HFFc6 (cell line): ENCODE data around the gene JUN. TPM values are rescaled to one million over a fixed set of nuclear protein-coding genes. Genes with fewer than 3 reads are reported as not detected.

Experiments
- DNase-seq: peaks from one replicate; pipeline ENCODE4 v3.0.0-alpha.2; 2018
- H3K27ac Mint-ChIP-seq: 2 replicates; pipeline ENCODE4 v1.8.0; 2020; ENCODE audit warnings: mild to moderate bottlenecking, mixed read lengths
- H3K27me3 Mint-ChIP-seq: 2 replicates; pipeline ENCODE4 v1.8.0; 2021; ENCODE audit warnings: mild to moderate bottlenecking, moderate library complexity, mixed read lengths; ENCODE audit not compliant: insufficient read depth
- H3K36me3 Mint-ChIP-seq: 2 replicates; pipeline ENCODE4 v1.8.0; 2021; ENCODE audit warnings: low read depth, mixed read lengths
- H3K4me1 Mint-ChIP-seq: 2 replicates; pipeline ENCODE4 v1.8.0; 2020; ENCODE audit warnings: low read depth, mixed read lengths
- H3K4me3 Mint-ChIP-seq: 2 replicates; pipeline ENCODE4 v1.8.0; 2020; ENCODE audit warnings: mild to moderate bottlenecking, moderate library complexity, mixed read lengths
- H3K9me3 Mint-ChIP-seq: 2 replicates; pipeline ENCODE4 v1.8.0; 2020; ENCODE audit warnings: mild to moderate bottlenecking, mixed read lengths
- total RNA-seq, 6 experiments: library from RNA; stranded (reverse); fragmentation: NEBNext Ultra II Directional; extraction: Animal tissue kit (Norgen Biotek cat#: 25700); gene quantifications; 2 replicates in 1 of 6; 3 replicates in 5 of 6; pipeline ENCODE4 v1.2.3, GENCODE V29; 2021
- TF ChIP-seq, protein P1 (sequence below): fragments of 200-600 bp; sonication (generic); IDR thresholded peaks from 2 replicates; pipeline ENCODE4 v1.5.0; 2021; ENCODE audit warnings: antibody characterized with exemption, mild to moderate bottlenecking

JUN gene
- total RNA-seq, 6 experiments from 2014 or later, result 80.5 to 91.1 (median 82.2) TPM

DNA sequence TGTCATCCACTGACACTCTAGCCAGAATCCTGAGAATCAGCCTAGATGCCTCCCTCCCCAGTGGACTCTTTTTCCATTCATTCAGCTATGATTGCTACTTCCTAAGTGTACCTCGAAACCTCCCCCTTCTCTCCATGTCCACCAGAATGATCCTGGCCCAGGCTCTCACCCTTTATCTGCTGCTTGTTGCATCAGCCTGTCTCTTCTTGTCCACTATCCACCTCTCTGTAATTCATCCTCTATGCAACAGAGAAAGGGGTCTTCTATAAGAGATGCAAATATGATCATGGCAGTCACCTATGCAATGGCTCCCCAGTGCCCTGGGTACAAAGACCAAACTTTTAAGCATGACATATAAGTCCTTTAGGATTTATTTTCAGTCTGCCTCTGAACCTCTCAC is 37.7 kb downstream of the JUN start:
- peaks cover 7% of the 10 kb centered on the region for H3K36me3 Mint-ChIP-seq
- TF ChIP-seq, protein P1, sequence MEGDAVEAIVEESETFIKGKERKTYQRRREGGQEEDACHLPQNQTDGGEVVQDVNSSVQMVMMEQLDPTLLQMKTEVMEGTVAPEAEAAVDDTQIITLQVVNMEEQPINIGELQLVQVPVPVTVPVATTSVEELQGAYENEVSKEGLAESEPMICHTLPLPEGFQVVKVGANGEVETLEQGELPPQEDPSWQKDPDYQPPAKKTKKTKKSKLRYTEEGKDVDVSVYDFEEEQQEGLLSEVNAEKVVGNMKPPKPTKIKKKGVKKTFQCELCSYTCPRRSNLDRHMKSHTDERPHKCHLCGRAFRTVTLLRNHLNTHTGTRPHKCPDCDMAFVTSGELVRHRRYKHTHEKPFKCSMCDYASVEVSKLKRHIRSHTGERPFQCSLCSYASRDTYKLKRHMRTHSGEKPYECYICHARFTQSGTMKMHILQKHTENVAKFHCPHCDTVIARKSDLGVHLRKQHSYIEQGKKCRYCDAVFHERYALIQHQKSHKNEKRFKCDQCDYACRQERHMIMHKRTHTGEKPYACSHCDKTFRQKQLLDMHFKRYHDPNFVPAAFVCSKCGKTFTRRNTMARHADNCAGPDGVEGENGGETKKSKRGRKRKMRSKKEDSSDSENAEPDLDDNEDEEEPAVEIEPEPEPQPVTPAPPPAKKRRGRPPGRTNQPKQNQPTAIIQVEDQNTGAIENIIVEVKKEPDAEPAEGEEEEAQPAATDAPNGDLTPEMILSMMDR, result no peak
- H3K4me1 Mint-ChIP-seq, result peaks cover 51% of the 10 kb centered on the region
- no peaks in the 10 kb centered on the region; the same call in 1 of the 2 replicates for H3K27me3 Mint-ChIP-seq
- no peak overlapping the region for H3K4me3 Mint-ChIP-seq
- no peaks in the 10 kb centered on the region; the same call in 1 of the 2 replicates for H3K9me3 Mint-ChIP-seq
- H3K27ac Mint-ChIP-seq, result no peak overlapping the region
- DNase-seq, result no peak

DNA sequence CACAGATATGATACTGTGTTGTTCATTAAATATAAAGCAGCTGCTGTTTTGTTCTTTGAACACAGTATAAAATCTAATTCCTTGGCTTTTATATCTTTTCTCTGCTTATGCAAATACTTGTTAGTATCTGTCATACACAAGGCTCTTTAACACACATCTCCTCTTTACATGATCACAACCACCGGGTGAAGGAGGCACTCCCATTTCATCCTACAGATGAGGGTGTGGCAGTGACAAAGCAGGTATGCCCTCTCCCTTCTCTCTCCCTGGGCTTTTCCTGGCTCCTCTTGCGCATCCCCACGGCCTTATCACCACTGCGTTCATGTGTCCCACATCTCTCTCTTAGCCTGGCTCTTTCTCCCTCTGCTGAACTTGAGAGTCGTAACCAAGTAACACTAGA is 38.2 kb downstream of the JUN start:
- no peak for DNase-seq
- Mint-ChIP-seq H3K27ac (no peak overlapping the region), H3K27me3 (no peaks in the 10 kb centered on the region; the same call in 1 of the 2 replicates), H3K9me3 (no peaks in the 10 kb centered on the region; the same call in 1 of the 2 replicates), H3K36me3 (peaks cover 2% of the 10 kb centered on the region), H3K4me1 (peaks cover 46% of the 10 kb centered on the region), H3K4me3 (no peak overlapping the region)
- TF ChIP-seq, protein P1, result no peak

DNA sequence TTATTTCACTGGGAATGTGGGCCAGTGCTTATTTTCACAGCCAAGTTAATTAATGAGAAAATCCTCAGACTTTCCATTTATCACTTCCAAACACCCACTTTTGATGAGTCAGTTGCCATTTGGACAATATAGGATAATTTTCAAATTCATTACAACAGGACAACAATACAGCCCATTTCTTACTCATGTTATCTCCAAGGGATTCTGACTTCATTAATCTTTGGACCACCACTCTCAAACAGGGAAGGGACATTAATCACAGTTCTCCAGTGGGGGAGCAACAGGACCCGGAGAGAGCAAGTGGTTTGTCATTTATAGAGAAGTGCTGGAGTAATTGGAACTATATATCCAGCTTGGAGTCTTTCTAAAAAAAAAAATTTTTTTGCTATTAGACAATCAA is 38.7 kb downstream of the JUN start:
- no peaks in the 10 kb centered on the region; the same call in 1 of the 2 replicates for H3K9me3 Mint-ChIP-seq
- no peak overlapping the region for H3K4me3 Mint-ChIP-seq
- H3K4me1 Mint-ChIP-seq, result peaks cover 49% of the 10 kb centered on the region
- TF ChIP-seq, protein P1, result no peak
- no peaks in the 10 kb centered on the region for H3K27me3 Mint-ChIP-seq
- no peak for DNase-seq
- H3K27ac Mint-ChIP-seq, result no peak overlapping the region
- H3K36me3 Mint-ChIP-seq, result no peaks in the 10 kb centered on the region

DNA sequence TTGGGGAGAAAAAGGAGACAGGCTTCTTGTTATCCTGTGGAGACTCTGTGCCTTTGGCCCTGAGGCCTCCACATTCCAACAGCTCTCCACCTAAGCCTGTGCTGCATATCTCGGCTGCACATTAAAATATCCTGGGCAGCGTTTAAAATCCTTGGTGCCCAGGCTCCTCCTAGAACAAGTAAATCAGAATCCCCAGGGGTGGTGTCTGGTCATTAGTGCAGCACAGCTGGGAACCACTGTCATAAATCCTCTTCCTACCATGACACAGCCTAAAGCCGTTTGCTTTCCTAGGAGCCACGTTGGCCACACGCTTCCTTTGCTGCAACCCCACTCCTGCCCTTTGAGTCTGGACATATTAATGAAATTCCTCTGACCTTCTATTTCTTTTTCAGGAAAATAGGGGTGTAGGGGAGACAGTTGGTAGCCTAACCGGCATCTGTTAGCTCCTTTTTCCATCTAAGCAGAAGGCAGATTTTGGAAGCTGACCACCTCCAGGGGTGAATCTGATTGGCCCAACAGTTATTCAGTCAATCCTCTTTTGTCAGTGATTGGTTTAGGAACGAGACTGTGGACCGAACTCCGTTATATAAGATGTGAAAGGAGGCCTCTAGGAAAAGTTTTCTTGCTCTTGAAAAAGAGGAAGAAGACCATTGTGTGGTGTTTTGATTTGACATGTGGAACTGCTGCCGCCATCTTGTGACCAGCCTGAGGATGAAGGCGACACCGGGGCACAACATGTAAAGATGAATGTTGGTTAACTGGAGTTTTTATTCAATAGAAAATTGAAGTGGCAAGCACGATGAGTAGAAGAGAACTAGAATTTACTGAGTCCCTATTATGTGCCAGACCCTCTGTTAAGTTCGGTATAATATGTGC is 41.9 kb downstream of the JUN start:
- Mint-ChIP-seq H3K4me1 (peaks cover 51% of the 10 kb centered on the region), H3K9me3 (no peaks in the 10 kb centered on the region; the same call in 1 of the 2 replicates), H3K27ac (no peak overlapping the region), H3K4me3 (no peak overlapping the region), H3K27me3 (no peaks in the 10 kb centered on the region), H3K36me3 (no peaks in the 10 kb centered on the region)
- no peak for DNase-seq
- TF ChIP-seq, protein P1, result no peak

DNA sequence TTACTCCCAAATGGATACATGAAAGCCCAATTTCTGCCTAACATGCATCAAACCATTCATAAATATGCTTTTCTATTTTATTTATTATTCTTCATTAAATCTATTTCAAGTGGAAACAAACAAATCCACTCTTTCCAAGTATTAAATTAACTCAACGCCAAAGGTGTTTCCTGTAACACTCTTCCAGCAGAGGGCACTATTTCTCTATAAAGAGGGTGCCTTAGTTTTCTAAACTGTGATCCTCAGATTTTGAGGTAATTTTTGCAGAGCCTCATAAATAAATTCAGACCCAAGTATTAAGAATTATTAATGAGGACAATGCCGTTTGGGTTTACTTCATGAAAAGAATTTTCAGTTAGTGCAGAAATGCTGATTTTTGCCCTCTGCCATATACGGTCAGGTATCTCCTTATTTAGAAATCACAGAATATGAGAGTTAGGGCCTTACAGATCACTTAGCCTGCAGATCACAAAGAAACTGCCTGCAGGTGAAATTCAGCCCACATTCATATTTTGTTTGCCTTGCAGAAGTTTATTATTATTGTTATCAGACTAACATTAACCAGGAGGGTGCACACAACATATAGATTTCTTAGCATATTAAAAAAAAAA is 43.9 kb downstream of the JUN start:
- peak; percentile 73 for DNase-seq
- Mint-ChIP-seq H3K36me3 (no peaks in the 10 kb centered on the region; the same call in 1 of the 2 replicates), H3K27ac (no peak overlapping the region), H3K27me3 (no peaks in the 10 kb centered on the region), H3K4me3 (no peak overlapping the region), H3K9me3 (no peaks in the 10 kb centered on the region; the same call in 1 of the 2 replicates), H3K4me1 (peaks cover 32% of the 10 kb centered on the region)
- TF ChIP-seq, protein P1, result peak; percentile 97
